HG03025 (cell line): ENCODE results near the gene CXXC5.

Experiments used
- ATAC-seq: cut with Tn5 transposase; IDR thresholded peaks from one replicate; pipeline ENCODE4 v1.9.1; 2021; ENCODE audit warnings: mild to moderate bottlenecking, moderate library complexity; ENCODE audit not compliant: unreplicated experiment, low FRiP score

CXXC5 gene

DNA sequence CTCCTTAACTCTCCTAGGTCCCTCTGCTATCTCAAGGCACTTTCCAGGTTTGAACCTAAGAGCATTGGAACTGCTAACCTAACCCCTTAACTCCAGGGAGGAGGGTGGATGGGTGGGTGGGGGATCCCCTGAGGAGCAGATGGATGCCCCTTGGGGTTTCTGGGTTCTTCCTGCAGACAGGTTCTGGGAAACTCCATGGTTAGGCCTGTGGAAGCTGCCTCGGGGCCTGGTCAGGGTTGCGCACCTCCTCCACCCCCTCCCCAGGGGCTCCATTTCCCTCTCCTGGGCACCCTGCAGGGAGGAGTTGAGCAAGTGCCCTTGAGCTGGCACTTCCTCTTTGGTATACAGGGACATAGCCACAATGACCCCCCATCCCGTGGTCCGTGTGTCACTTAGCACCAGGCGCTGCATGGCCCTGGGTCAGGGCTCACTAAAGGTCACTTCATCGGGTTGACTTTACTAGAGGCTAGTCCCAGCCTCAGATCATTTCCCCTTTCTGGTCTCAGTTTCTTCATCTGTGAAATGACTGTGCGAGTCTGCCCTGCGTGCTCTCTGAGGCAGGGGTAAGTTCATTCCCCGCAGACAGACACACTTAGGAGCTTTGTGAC lies 16.0 kb downstream of the CXXC5 start:
- ATAC-seq, result peak; percentile 33

GRCh38 chr5:139664727-139665351 lies 16.7 kb downstream of the CXXC5 start:
- ATAC-seq, result no peak

DNA sequence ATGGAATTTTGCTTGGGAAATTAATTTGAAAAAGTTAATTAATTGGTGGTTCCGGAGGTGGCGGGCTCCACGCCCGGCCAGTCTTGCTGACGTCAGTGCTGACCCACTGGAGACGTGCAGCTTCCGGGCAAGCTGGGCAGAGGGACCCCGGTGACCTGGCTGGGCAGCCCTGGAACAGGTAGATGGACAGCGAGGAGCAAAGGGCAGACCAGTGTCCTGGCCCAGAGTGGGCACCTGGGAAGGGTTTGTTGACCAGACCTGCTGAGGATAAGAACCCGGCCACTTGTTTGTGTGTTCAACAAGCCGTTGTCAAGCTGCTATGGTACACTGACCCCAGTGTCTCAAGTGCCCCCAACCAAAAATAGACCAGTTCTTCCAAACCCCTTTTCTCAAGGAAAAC lies 17.5 kb downstream of the CXXC5 start:
- no peak for ATAC-seq

DNA sequence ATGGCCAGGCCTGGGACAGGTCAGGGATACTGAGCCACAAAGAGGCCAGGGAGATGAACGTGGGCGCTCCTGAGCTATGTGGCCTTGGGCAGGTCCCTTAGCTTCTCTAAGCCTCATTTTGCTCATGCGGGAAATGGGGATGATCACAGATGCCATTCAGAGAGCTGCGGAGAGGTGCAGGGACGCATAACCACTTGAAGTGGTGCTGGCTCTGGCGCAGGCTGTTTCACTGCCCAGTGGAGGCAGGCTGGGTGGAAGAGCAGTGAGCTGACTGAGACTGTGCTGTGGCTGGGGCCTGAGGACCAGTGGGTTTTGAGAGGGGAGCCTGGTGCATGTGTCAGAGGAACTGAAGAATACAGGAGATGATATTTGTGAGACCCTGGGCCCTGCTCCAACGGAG lies 18.4 kb downstream of the CXXC5 start:
- no peak for ATAC-seq

- no peak for ATAC-seq
Measured at GRCh38 chr5:139667001-139667729, 19.0 kb downstream of the CXXC5 start.

- no peak for ATAC-seq
Measured at GRCh38 chr5:139667730-139668063, 19.5 kb downstream of the CXXC5 start.

DNA sequence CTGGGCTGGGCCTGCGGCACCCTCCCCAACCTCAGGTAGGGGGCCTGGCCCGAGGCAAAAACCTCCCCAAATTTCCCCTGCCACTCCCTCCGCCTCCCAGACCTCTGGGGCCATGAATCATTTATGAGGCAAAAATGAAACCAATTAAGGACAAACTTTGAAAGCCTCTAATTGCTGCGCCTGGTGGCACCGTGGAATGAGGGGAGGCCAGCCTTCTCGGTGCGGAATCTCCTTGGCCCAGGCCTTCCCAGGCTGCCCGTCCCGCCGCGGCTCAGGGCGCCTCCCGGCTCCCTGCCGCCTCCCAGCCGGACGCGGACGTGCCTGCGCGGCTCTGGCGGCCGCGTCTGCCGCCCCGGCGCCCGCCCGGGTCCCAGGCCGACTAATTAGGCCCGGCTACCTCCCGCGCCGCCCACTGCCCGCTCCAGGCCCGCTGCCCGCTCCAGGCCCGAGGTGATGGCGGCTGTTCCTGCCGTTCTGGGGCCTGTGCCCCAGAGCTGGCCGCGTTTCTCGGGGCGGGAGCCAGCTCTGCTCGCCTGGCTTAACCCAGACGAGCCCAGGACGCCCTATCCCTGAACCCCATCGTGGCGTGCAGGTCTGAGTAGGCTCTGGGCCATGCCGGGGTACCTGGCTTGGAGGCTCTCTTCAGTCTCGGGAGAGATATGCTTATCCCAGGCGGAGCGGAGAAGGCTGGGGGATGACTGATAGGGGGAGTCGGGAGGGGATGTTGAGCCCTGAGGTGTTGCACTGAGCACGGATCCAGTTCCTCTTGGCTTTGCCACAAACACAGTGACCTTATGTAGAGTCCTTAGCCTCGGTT lies 20.1 kb downstream of the CXXC5 start:
- ATAC-seq, result no peak

DNA sequence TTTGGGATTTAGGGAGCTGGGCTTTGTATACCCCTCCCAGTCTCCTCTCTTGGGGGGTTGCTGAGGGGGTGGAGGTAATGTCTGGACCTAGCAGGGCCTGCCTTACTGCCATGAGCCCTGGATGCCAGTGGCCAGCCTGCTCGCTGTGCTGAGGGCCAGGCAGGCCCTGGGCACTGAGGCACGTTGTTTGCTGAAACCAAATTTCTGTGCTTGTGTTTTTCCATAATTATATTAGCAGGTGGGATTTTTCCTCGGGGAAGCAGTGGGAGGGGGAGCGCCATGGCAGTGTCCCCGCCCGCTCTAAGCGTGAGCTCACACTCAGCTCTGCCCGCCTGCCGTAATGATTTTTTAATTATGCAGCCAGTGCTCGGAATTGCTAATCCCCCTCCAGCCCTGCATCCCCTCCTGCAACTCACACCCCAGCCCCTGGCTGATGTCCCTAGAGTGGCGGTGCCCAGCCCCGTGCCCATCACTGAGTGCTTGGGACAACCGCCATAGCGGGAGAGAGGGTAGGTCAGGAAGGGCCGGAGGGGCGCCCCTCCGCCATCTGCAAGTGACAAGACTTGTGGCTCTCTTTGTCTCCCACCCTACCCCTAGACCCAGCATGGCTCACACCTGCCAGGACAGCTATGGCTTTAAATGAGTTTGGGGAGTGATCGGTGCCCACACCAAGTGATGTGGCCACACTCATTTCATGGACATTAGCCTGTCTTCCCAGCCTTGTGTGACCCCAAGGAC lies 20.9 kb downstream of the CXXC5 start:
- no peak for ATAC-seq

GRCh38 chr5:139669662-139670368 lies 21.7 kb downstream of the CXXC5 start:
- ATAC-seq, result peak; percentile 35

- ATAC-seq, result peak; percentile 42
Measured at GRCh38 chr5:139670369-139671095, 22.4 kb downstream of the CXXC5 start.

DNA sequence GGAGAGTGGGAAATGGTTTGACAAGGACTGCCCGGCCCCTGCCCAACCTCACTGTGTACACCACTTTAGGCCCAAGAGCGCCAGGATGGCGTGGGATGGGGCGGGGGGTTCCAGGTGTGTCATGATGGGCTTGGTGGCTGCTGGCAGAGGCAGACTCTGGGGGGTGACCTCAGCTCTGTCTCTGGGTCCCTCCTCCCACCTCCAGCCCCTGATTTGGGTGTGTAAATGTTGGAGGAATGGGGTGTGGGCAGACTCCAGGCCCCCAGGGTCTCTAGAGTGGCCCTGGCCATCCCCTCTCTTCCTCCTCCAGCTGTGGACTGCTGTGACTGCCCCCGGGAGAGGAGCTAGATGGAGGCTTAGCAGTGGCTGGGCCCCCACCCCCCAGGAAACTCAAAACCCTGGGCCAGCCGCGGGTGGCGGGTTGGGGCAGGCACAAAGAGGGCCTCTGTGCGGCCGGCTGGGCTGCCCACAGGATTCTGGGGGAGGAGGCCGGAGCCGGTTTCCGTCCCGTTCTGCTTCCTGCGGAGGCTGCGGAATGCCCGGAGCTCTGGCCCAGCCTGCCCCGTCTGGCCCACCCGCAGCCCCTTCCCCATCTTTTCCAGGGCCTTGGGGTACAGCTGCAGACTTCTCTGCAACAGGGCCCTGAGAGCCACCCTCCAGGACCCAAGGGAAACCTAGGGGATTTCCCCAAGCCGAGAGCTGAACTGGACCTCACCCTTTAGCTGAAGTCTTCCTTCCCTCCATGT lies 23.1 kb downstream of the CXXC5 start:
- ATAC-seq, result no peak

DNA sequence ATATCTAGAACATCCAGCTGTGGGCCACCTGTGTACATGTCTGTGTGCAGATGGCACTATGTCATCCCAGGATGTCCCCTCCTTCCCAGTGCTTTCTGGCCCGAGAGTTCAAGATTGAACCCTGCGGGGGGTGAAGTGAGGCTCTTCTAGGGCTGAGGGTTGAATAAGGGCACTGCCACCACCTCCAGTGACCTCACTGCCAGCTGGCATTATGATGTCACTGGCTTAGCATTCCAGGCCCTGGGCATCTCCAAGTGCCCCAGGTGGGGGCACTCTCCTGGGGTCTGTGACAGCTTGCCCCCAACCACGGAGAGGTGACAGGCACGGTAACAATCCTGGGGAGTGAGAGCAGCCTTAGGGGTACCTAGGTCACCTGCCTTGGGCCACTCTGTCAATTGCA lies 27.1 kb downstream of the CXXC5 start:
- no peak for ATAC-seq

GRCh38 chr5:139675825-139676224 lies 27.7 kb downstream of the CXXC5 start:
- no peak for ATAC-seq

GRCh38 chr5:139676406-139676805 lies 28.3 kb downstream of the CXXC5 start:
- no peak for ATAC-seq

DNA sequence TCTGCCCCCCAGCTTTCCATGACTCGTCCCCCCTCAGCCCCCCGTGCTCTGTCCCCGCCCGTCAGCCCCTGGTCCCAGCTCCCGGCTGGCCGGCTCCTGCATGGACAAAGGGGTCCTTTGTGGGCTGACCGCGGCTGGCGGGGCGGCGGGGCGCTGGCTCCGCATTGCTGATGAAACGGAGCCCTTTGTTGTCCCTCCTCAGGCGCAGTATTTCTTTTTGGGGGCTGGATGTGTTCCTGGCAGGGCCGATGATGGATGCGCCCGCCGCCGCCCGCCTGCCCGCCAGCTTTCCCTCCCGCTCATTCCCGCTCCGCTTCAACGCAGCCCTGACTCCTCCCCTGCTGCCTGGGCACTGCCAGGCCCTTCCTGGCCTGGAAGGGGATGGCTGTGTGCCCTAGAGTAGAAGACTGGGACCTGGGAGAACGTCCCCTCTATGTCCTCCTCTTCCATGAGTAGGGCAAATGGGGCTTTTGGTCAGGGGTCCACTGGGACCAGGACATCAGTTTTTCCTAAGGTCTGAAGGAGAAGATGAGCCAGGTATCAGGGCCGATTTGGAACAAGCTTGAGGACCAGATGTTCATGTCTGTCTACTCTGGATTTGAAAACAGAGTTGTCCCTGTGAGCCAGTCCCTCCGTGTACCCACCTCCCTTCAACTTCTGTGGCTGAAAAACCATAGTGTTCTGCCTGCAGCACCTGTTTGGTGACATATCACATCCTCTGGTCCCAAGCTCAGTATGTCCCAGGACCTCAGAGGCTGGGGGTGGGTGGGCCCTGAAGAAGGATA lies 29.0 kb downstream of the CXXC5 start:
- ATAC-seq, result no peak

DNA sequence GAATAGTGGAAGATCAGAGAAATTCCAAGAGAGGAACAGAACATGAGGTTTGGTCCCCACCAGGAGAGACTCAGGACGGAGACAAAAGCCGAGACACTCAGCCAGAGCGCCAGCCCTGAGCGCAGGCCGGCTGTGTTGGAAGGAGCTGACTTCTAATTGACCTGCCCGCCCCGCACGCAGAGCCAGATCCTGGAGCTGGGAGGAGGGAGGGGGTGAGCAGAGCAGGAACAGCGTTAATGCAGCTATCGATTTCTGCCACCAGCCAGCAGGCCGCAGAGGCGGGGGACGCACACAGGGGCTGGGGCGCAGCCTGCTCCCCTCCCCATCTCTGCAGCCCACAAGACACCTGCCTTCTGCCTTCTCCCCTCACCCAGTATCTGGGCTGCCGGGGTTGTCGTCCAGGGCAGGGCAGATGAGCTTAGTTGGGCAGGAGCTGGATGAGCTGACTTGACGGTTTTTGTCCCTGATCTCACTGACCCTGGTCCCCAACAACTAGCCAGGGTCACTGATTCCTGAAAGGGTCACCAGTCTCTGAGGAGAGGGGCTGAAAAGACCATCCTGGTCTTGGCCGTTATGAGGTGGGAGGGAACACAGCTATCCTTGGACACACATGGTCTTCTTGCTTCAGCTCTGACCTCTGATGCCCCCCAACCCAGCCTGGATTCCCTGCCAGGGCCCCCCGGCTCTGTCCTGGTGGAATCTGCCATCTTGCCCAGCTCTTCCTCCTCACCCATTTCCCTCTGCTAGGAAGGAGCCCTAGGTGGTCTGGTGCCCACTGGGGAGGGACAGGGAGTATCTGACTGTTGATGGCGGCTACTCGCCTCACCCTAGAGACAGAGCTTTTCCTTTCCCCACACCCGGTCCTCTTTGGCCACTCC lies 29.8 kb downstream of the CXXC5 start:
- ATAC-seq, result no peak
